HCT116 (cell line): Measurements from ENCODE around the gene ROR2. TPM values are rescaled to one million over a fixed set of nuclear protein-coding genes. Genes with fewer than 3 reads are reported as not detected.

Experiments used
- ATAC-seq: fragments of 200-7000 bp; cut with Tn5 transposase; 2 replicates; pipeline ENCODE4 v1.9.1; 2020; ENCODE audit warnings: mild to moderate bottlenecking, moderate library complexity
- BruUV-seq: library from RNA; stranded (reverse); fragments of 400-500 nt; replicated peaks from 2 replicates; lab custom pipeline; 2021; lab: Mats Ljungman, UMichigan
- CTCF ChIA-PET: fragments of 300-600 bp; sonication (Branson Sonifier 250); formaldehyde crosslinking; loops from one replicate; lab custom pipeline; 2021; ENCODE audit warnings: antibody characterized with exemption; lab: Charles Lee
- POLR2A ChIA-PET: fragments of 300-600, 350-600 bp; sonication (Branson Sonifier 250); formaldehyde crosslinking; loops from one replicate; lab custom pipeline; 2021; ENCODE audit warnings: antibody characterized with exemption; lab: Charles Lee
- RAD21 ChIA-PET, 2 experiments: fragments of 300-600 bp; sonication (Branson Sonifier 250); formaldehyde crosslinking; loops; one replicate each; lab custom pipeline; 2023; ENCODE audit warnings: low total read pairs in 2 of 2; ENCODE audit not compliant: uncharacterized antibody in 2 of 2, unreplicated experiment in 2 of 2, low non-redundant PET in 1 of 2; lab: Charles Lee
- DNase-seq: peaks from one replicate; pipeline ENCODE4 v3.0.0-alpha.2; 2010; ENCODE audit warnings: low read depth, low spot score
- H2AFZ ChIP-seq: fragments of 200-600 bp; shearing (Covaris generic), sonication (generic); 2 replicates; pipeline ENCODE4 v1.6.1; 2017; ENCODE audit warnings: low read depth, mixed run types, mixed read lengths, antibody characterized with exemption, low read length; ENCODE audit not compliant: poor library complexity, severe bottlenecking
- H3K27ac ChIP-seq: 2 replicates; pipeline ENCODE4 v1.5.1; 2012; ENCODE audit warnings: low read depth, low read length
- H3K27me3 ChIP-seq: fragments of 200-600 bp; sonication (generic); 2 replicates; pipeline ENCODE4 v1.6.1; 2016; ENCODE audit warnings: mixed run types, low read length, mixed read lengths; ENCODE audit not compliant: insufficient read depth
- H3K36me3 ChIP-seq, 2 experiments: fragments of 200-500 bp in 1 of 2; fragments of 200-600 bp in 1 of 2; sonication (Bioruptor generic) in 1 of 2; sonication (generic) in 1 of 2; 2 replicates each; pipeline versions ENCODE4 v1.5.1 to v1.6.1; 2014 to 2016; ENCODE audit warnings: low read length in 2 of 2, inconsistent platforms in 1 of 2, mixed read lengths in 1 of 2, mixed run types in 1 of 2; ENCODE audit not compliant: insufficient read depth in 2 of 2, control insufficient read depth in 1 of 2
- H3K4me1 ChIP-seq, 2 experiments: fragments of 200-600 bp in 1 of 2; sonication (generic) in 1 of 2; 2 replicates each; pipeline versions ENCODE4 v1.5.1 to v1.6.1; 2012 to 2017; ENCODE audit warnings: low read length in 2 of 2, inconsistent platforms in 1 of 2, mild to moderate bottlenecking in 1 of 2, mixed read lengths in 1 of 2, mixed run types in 1 of 2, moderate library complexity in 1 of 2; ENCODE audit not compliant: insufficient read depth in 2 of 2, control insufficient read depth in 1 of 2
- H3K4me2 ChIP-seq: fragments of 200-600 bp; sonication (generic); 2 replicates; pipeline ENCODE4 v1.6.1; 2017; ENCODE audit warnings: mixed run types, low read length, mixed read lengths
- H3K4me3 ChIP-seq, 2 experiments: fragments of 200-600 bp in 1 of 2; sonication (generic) in 1 of 2; replicated peaks in 1 of 2; 2 replicates each; pipeline ENCODE4 v1.5.1; 2011 to 2016; ENCODE audit warnings: low read length in 2 of 2, control low read depth in 1 of 2, low read depth in 1 of 2, mild to moderate bottlenecking in 1 of 2, mixed read lengths in 1 of 2, mixed run types in 1 of 2
- H3K79me2 ChIP-seq: fragments of 200-600 bp; sonication (generic); 2 replicates; pipeline ENCODE4 v1.6.1; 2017; ENCODE audit warnings: mild to moderate bottlenecking, mixed run types, low read length, moderate library complexity, mixed read lengths; ENCODE audit not compliant: insufficient read depth
- H3K9ac ChIP-seq: fragments of 200-600 bp; sonication (generic); 2 replicates; pipeline ENCODE4 v1.6.1; 2016; ENCODE audit warnings: low read length, mixed read lengths
- H3K9me2 ChIP-seq: fragments of 200-600 bp; sonication (generic), shearing (Covaris generic); 2 replicates; pipeline ENCODE4 v1.6.1; 2017; ENCODE audit warnings: mixed run types, mild to moderate bottlenecking, moderate library complexity; ENCODE audit not compliant: insufficient read depth
- H3K9me3 ChIP-seq, 2 experiments: fragments of 200-500 bp in 1 of 2; fragments of 200-600 bp in 1 of 2; sonication (Bioruptor generic) in 1 of 2; sonication (generic) in 1 of 2; 2 replicates each; pipeline ENCODE4 v1.6.1; 2014 to 2017; ENCODE audit warnings: low read length in 2 of 2, mixed read lengths in 2 of 2, inconsistent platforms in 1 of 2, low read depth in 1 of 2, mild to moderate bottlenecking in 1 of 2, mixed run types in 1 of 2, moderate library complexity in 1 of 2; ENCODE audit not compliant: control insufficient read depth in 1 of 2, insufficient read depth in 1 of 2
- H4K20me1 ChIP-seq: fragments of 200-600 bp; sonication (generic), shearing (Covaris generic); 2 replicates; pipeline ENCODE4 v1.6.1; 2017; ENCODE audit warnings: mixed run types, mild to moderate bottlenecking, moderate library complexity; ENCODE audit not compliant: insufficient read depth
- CEBPB ChIP-seq: IDR thresholded peaks from 2 replicates; pipeline ENCODE4 v1.6.1; 2012; ENCODE audit warnings: low read depth
- EGR1 ChIP-seq: IDR thresholded peaks from 2 replicates; pipeline ENCODE4 v1.6.1; 2012; ENCODE audit warnings: low read depth
- ELF1 ChIP-seq: IDR thresholded peaks from 2 replicates; pipeline ENCODE4 v1.6.1; 2012; ENCODE audit warnings: low read depth, borderline replicate concordance
- EZH2phosphoT487 ChIP-seq: fragments of 200-600 bp; IDR thresholded peaks from 2 replicates; pipeline ENCODE4 v1.6.1; 2018; ENCODE audit warnings: antibody characterized with exemption, borderline replicate concordance
- FOSL1 ChIP-seq: IDR thresholded peaks from 2 replicates; pipeline ENCODE4 v1.6.1; 2012; ENCODE audit warnings: low read depth
- POLR2AphosphoS5 ChIP-seq: IDR thresholded peaks from 2 replicates; pipeline ENCODE4 v1.6.1; 2011; ENCODE audit warnings: mild to moderate bottlenecking, low read depth, low read length, moderate library complexity
- RAD21 ChIP-seq: IDR thresholded peaks from 2 replicates; pipeline ENCODE4 v1.6.1; 2012; ENCODE audit warnings: low read depth, mild to moderate bottlenecking
- YY1 ChIP-seq: IDR thresholded peaks from 2 replicates; pipeline ENCODE4 v1.6.1; 2011; ENCODE audit warnings: low read length, low read depth, moderate library complexity, mild to moderate bottlenecking; ENCODE audit not compliant: insufficient replicate concordance; ENCODE audit errors: extremely low read depth
- ZFX ChIP-seq: fragments of 450-650 bp; IDR thresholded peaks from 2 replicates; pipeline ENCODE4 v1.6.1; 2017
- ZNF274 ChIP-seq: fragments of 200-500 bp; sonication (Bioruptor generic); IDR thresholded peaks from 2 replicates; pipeline ENCODE4 v1.6.1; 2014; ENCODE audit warnings: mild to moderate bottlenecking, low read depth, low read length, inconsistent platforms
- intact Hi-C: fragments of 100-400 bp; cut with micrococcal nuclease; formaldehyde crosslinking; loops from 2 replicates; pipeline ENCODE4 v1.10.0; 2022
- total RNA-seq: library from RNA; stranded (reverse); gene quantifications from one replicate; pipeline ENCODE4 v1.2.1, GENCODE V29; 2021; ENCODE audit not compliant: unreplicated experiment

Gene ROR2
- total RNA-seq, 1 experiment from 2014 or later, result 15.7 TPM

GRCh38 chr9:91908293-91908623 lies 41.8 kb downstream of the ROR2 start:
- Histone ChIP-seq H3K27ac (no peak overlapping the region), H3K4me1 (peaks cover 0 to 7% of the 10 kb centered on the region in 2 experiments; a peak in 1 of 4 replicates), H3K36me3 (no peaks in the 10 kb centered on the region), H3K27me3 (no peaks in the 10 kb centered on the region), H3K9ac (no peak overlapping the region), H3K9me3 (no peaks in the 10 kb centered on the region), H4K20me1 (no peaks in the 10 kb centered on the region), H3K79me2 (peaks cover 17% of the 10 kb centered on the region; the same call in 1 of the 2 replicates), H3K9me2 (no peaks in the 10 kb centered on the region), H2AFZ (no peak overlapping the region)
- ATAC-seq (no peak), DNase-seq (no peak)
- ChIA-PET POLR2A (no interaction called here), RAD21 (no interaction called here), CTCF (no interaction called here)
- intact Hi-C loops, result no loop called here
- BruUV-seq, result no TSS peak
- TF ChIP-seq ZFX (no peak), RAD21 (no peak), CEBPB (no peak), EGR1 (no peak), EZH2phosphoT487 (no peak), YY1 (no peak), POLR2AphosphoS5 (no peak)
- TF ChIP-seq, all 23 proteins: peak for 0
- H3K4me2 ChIP-seq, result no peak overlapping the region
- H3K4me3 ChIP-seq, result no peak overlapping the region

GRCh38 chr9:91907484-91908292 lies 42.3 kb downstream of the ROR2 start:
- H3K9me2 ChIP-seq, result no peaks in the 10 kb centered on the region
- ATAC-seq (no peak), DNase-seq (no peak)
- peaks cover 0 to 7% of the 10 kb centered on the region in 2 experiments; a peak in 1 of 4 replicates for H3K4me1 ChIP-seq
- no peak overlapping the region for H3K27ac ChIP-seq
- H3K9ac ChIP-seq, result no peak overlapping the region
- H3K4me3 ChIP-seq, result no peak overlapping the region
- TF ChIP-seq ZNF274 (no peak), ELF1 (no peak), FOSL1 (no peak)
- POLR2A ChIA-PET, result no interaction called here
- CTCF ChIA-PET, result no interaction called here
- H3K27me3 ChIP-seq, result no peaks in the 10 kb centered on the region
- no peaks in the 10 kb centered on the region for H3K36me3 ChIP-seq
- BruUV-seq, result no TSS peak
- RAD21 ChIA-PET, result no interaction called here
- H3K9me3 ChIP-seq, result no peaks in the 10 kb centered on the region
- no peaks in the 10 kb centered on the region for H4K20me1 ChIP-seq
- intact Hi-C loops, result no loop called here
- H2AFZ ChIP-seq, result no peak overlapping the region
- H3K79me2 ChIP-seq, result peaks cover 17% of the 10 kb centered on the region; the same call in 1 of the 2 replicates
- H3K4me2 ChIP-seq, result no peak overlapping the region
